WTC11 (cell line): ENCODE data around the gene EIF5A2. TPM values are rescaled to one million over a fixed set of nuclear protein-coding genes. Genes with fewer than 3 reads are reported as not detected.

Experiments
- EMX1 ChIP-seq: fragments of 250-450 bp; sonication (Bioruptor Pico); IDR thresholded peaks from 2 replicates; pipeline ENCODE4 v1.8.0; 2021; ENCODE audit warnings: mild to moderate bottlenecking
- ESRRA ChIP-seq: sonication (generic); formaldehyde crosslinking; IDR thresholded peaks from 2 replicates; pipeline ENCODE4 v1.8.1; 2022; ENCODE audit warnings: mild to moderate bottlenecking, missing genetic modification reagents, borderline replicate concordance
- FOXK1 ChIP-seq: sonication (generic); formaldehyde crosslinking; IDR thresholded peaks from 2 replicates; pipeline ENCODE4 v1.8.0; 2022; ENCODE audit warnings: mild to moderate bottlenecking, moderate library complexity, missing genetic modification reagents
- IRF2 ChIP-seq: sonication (generic); formaldehyde crosslinking; IDR thresholded peaks from 2 replicates; pipeline ENCODE4 v1.8.0; 2022; ENCODE audit warnings: low read depth, missing genetic modification reagents, borderline replicate concordance
- JUN ChIP-seq: sonication (generic); formaldehyde crosslinking; IDR thresholded peaks from 2 replicates; pipeline ENCODE4 v1.8.0; 2023; ENCODE audit warnings: mild to moderate bottlenecking, missing genetic modification reagents
- MYBL2 ChIP-seq: sonication (generic); formaldehyde crosslinking; IDR thresholded peaks from 2 replicates; pipeline ENCODE4 v1.8.1; 2023; ENCODE audit warnings: mild to moderate bottlenecking, moderate library complexity, missing genetic modification reagents
- NFATC4 ChIP-seq: fragments of 250-450 bp; sonication (Bioruptor Pico); IDR thresholded peaks from 2 replicates; pipeline ENCODE4 v1.9.0; 2021; ENCODE audit warnings: mild to moderate bottlenecking
- NFE2L1 ChIP-seq: sonication (generic); formaldehyde crosslinking; IDR thresholded peaks from 2 replicates; pipeline ENCODE4 v1.8.1; 2023; ENCODE audit warnings: missing genetic modification reagents
- SOX15 ChIP-seq: fragments of 250-450 bp; sonication (Bioruptor Pico); IDR thresholded peaks from 2 replicates; pipeline ENCODE4 v1.9.0; 2021; ENCODE audit warnings: mild to moderate bottlenecking
- ZNF138 ChIP-seq: sonication (generic); formaldehyde crosslinking; conservative IDR thresholded peaks from 2 replicates; pipeline ENCODE4 v1.8.1; 2022; ENCODE audit warnings: mild to moderate bottlenecking, moderate library complexity, missing genetic modification reagents
- ZNF219 ChIP-seq: sonication (generic); formaldehyde crosslinking; IDR thresholded peaks from 2 replicates; pipeline ENCODE4 v1.8.0; 2023; ENCODE audit warnings: missing genetic modification reagents, mild to moderate bottlenecking, borderline replicate concordance
- total RNA-seq: library from RNA; stranded (reverse); gene quantifications from 3 replicates; pipeline ENCODE4 v1.2.3, GENCODE V29; 2021
- TF ChIP-seq, protein P1 (sequence below): fragments of 250-450 bp; sonication (Bioruptor Pico); conservative IDR thresholded peaks from 2 replicates; pipeline ENCODE4 v1.9.0; 2021; ENCODE audit warnings: mild to moderate bottlenecking
- TF ChIP-seq, protein P2 (sequence below): sonication (generic); formaldehyde crosslinking; IDR thresholded peaks from 2 replicates; pipeline ENCODE4 v1.8.1; 2023; ENCODE audit warnings: mild to moderate bottlenecking, missing genetic modification reagents
- TF ChIP-seq, protein P3 (sequence below): sonication (generic); formaldehyde crosslinking; IDR thresholded peaks from 2 replicates; pipeline ENCODE4 v1.8.1; 2023; ENCODE audit warnings: mild to moderate bottlenecking, missing genetic modification reagents
- TF ChIP-seq, protein P4 (sequence below): fragments of 200-600 bp; IDR thresholded peaks from 2 replicates; pipeline ENCODE4 v1.8.0; 2022; ENCODE audit warnings: antibody characterized with exemption
- TF ChIP-seq, protein P5 (sequence below): fragments of 250-450 bp; sonication (Bioruptor Pico); IDR thresholded peaks from 2 replicates; pipeline ENCODE4 v1.9.0; 2021; ENCODE audit warnings: moderate library complexity, mild to moderate bottlenecking, inconsistent platforms, borderline replicate concordance
- TF ChIP-seq, protein P6 (sequence below): fragments of 250-450 bp; sonication (Bioruptor Pico); IDR thresholded peaks from 2 replicates; pipeline ENCODE4 v1.8.0; 2021; ENCODE audit warnings: mild to moderate bottlenecking
- TF ChIP-seq, protein P7 (sequence below): sonication (generic); formaldehyde crosslinking; IDR thresholded peaks from 2 replicates; pipeline ENCODE4 v1.8.1; 2023; ENCODE audit warnings: mild to moderate bottlenecking, missing genetic modification reagents, moderate library complexity
- TF ChIP-seq, protein P8 (sequence below): sonication (generic); formaldehyde crosslinking; IDR thresholded peaks from 2 replicates; pipeline ENCODE4 v1.8.0; 2022; ENCODE audit warnings: mild to moderate bottlenecking, missing genetic modification reagents

EIF5A2 gene
- total RNA-seq, 1 experiment from 2014 or later, result 7.6 TPM

DNA sequence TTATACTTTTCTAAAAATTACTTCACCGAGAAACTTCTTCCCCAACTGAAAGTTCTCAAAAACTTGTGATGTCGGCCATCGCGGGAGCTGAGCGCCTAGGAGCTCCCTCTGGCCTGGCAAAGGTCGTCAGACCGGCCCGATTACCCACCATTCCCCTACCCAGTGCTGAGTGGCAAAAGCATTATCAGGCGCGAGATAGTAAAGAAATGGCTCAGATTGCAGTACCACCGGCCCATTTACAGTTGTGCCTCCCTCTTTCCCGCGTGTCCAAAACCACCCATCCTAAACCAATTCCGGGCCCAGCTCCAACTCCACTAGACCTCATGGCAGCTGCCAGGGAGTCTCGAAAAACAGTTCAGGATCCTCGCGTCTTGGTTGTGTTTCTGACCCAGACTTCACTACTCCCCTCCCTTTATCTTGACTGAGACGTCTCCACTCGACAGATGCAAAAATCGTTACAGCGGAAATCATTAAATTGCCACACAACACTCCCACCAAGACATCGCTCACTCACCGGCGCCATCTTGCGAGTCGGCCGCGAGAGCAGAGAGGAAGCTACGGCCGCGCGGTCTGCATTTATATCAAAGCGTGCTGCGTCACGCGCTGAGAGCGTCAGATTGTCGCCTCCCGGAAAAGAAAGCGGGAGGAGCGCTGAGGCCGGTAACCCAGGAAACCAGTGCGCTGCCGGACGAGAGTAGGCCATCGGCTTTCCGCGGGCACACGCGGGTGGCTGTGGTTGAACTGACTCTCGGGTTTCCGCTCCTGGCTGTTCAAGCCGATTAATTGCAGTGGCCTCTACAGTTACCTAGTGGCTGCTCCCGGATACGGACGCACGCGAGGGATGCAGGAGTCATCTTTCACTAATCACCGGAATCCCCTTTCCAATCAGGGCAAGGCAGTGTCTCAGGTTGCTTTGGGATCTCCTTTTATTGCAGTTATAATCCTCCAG, 38.5 kb downstream of the EIF5A2 start, which contains the start of gene RPL22L1 (continued):
- TF ChIP-seq SOX15 (CRISPR knock-in tag), result no peak
- 0 out of 2 replicates have a peak, but pooled peaks have one; percentile 7 for TF ChIP-seq NFATC4
- TF ChIP-seq, protein P1, sequence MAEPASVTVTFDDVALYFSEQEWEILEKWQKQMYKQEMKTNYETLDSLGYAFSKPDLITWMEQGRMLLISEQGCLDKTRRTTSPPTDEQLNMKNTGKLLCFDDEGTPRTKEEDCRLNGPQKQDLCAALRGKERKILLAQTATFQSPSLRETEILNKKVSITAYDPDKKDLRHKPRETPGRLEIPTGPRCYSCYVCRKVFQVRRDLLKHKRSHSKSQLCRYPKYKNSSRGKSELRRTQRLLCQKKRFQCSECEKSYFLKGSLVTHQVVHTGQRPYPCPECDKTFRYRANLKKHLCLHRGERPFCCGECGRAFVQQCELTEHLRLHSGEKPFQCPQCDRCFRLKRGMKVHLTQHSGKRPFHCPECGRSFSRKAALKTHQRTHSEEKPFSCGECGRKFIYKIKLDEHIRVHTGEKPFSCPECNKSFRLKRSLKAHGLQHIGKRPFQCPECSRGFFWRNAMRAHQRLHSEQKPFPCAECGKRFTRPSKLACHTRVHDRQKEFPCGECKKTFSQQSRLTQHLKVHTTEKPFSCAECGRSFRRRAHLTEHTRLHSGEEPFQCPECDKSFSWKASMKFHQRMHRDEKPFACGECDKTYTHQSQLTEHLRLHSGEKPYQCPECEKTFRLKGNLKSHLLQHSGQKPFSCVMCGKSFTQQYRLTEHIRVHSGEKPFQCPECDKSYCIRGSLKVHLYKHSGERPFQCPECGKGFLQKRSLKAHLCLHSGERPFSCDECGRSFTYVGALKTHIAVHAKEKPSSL (CRISPR knock-in tag), result no peak; the same call in 1 of the 2 replicates
- peak; percentile 74; the same call in 1 of the 2 replicates for TF ChIP-seq EMX1 (CRISPR knock-in tag)
- TF ChIP-seq, protein P2, sequence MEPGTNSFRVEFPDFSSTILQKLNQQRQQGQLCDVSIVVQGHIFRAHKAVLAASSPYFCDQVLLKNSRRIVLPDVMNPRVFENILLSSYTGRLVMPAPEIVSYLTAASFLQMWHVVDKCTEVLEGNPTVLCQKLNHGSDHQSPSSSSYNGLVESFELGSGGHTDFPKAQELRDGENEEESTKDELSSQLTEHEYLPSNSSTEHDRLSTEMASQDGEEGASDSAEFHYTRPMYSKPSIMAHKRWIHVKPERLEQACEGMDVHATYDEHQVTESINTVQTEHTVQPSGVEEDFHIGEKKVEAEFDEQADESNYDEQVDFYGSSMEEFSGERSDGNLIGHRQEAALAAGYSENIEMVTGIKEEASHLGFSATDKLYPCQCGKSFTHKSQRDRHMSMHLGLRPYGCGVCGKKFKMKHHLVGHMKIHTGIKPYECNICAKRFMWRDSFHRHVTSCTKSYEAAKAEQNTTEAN (CRISPR knock-in tag), result peak; percentile 91
- TF ChIP-seq, protein P3, sequence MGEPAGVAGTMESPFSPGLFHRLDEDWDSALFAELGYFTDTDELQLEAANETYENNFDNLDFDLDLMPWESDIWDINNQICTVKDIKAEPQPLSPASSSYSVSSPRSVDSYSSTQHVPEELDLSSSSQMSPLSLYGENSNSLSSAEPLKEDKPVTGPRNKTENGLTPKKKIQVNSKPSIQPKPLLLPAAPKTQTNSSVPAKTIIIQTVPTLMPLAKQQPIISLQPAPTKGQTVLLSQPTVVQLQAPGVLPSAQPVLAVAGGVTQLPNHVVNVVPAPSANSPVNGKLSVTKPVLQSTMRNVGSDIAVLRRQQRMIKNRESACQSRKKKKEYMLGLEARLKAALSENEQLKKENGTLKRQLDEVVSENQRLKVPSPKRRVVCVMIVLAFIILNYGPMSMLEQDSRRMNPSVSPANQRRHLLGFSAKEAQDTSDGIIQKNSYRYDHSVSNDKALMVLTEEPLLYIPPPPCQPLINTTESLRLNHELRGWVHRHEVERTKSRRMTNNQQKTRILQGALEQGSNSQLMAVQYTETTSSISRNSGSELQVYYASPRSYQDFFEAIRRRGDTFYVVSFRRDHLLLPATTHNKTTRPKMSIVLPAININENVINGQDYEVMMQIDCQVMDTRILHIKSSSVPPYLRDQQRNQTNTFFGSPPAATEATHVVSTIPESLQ (CRISPR knock-in tag), result no peak
- TF ChIP-seq ESRRA (CRISPR knock-in tag), result no peak; the same call in 1 of the 2 replicates
- TF ChIP-seq NFE2L1, result peak; percentile 57
- peak; percentile 81; the same call in 1 of the 2 replicates for TF ChIP-seq JUN (CRISPR knock-in tag)
- TF ChIP-seq, protein P4, sequence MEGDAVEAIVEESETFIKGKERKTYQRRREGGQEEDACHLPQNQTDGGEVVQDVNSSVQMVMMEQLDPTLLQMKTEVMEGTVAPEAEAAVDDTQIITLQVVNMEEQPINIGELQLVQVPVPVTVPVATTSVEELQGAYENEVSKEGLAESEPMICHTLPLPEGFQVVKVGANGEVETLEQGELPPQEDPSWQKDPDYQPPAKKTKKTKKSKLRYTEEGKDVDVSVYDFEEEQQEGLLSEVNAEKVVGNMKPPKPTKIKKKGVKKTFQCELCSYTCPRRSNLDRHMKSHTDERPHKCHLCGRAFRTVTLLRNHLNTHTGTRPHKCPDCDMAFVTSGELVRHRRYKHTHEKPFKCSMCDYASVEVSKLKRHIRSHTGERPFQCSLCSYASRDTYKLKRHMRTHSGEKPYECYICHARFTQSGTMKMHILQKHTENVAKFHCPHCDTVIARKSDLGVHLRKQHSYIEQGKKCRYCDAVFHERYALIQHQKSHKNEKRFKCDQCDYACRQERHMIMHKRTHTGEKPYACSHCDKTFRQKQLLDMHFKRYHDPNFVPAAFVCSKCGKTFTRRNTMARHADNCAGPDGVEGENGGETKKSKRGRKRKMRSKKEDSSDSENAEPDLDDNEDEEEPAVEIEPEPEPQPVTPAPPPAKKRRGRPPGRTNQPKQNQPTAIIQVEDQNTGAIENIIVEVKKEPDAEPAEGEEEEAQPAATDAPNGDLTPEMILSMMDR, result no peak
- TF ChIP-seq FOXK1, result peak; percentile 86
- TF ChIP-seq, protein P5, sequence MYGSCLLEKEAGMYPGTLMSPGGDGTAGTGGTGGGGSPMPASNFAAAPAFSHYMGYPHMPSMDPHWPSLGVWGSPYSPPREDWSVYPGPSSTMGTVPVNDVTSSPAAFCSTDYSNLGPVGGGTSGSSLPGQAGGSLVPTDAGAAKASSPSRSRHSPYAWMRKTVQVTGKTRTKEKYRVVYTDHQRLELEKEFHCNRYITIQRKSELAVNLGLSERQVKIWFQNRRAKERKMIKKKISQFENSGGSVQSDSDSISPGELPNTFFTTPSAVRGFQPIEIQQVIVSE (CRISPR knock-in tag), result no peak
- peak; percentile 93 for TF ChIP-seq MYBL2 (CRISPR knock-in tag)
- TF ChIP-seq ZNF138 (CRISPR knock-in tag), result no peak
- TF ChIP-seq IRF2 (CRISPR knock-in tag), result no peak
- TF ChIP-seq, protein P6, sequence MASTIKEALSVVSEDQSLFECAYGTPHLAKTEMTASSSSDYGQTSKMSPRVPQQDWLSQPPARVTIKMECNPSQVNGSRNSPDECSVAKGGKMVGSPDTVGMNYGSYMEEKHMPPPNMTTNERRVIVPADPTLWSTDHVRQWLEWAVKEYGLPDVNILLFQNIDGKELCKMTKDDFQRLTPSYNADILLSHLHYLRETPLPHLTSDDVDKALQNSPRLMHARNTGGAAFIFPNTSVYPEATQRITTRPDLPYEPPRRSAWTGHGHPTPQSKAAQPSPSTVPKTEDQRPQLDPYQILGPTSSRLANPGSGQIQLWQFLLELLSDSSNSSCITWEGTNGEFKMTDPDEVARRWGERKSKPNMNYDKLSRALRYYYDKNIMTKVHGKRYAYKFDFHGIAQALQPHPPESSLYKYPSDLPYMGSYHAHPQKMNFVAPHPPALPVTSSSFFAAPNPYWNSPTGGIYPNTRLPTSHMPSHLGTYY, result no peak; the same call in 1 of the 2 replicates
- no peak for TF ChIP-seq ZNF219 (CRISPR knock-in tag)
- TF ChIP-seq, protein P7, sequence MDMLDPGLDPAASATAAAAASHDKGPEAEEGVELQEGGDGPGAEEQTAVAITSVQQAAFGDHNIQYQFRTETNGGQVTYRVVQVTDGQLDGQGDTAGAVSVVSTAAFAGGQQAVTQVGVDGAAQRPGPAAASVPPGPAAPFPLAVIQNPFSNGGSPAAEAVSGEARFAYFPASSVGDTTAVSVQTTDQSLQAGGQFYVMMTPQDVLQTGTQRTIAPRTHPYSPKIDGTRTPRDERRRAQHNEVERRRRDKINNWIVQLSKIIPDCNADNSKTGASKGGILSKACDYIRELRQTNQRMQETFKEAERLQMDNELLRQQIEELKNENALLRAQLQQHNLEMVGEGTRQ (CRISPR knock-in tag), result peak; percentile 80
- TF ChIP-seq, protein P8, sequence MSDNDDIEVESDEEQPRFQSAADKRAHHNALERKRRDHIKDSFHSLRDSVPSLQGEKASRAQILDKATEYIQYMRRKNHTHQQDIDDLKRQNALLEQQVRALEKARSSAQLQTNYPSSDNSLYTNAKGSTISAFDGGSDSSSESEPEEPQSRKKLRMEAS (CRISPR knock-in tag), result peak; percentile 95
